ENCODE data around the gene SERPINB1.

Gene SERPINB1

GRCh38 chr6:2790588-2791449 lies 50.8 kb downstream of the SERPINB1 start:
- peak; percentile 13 for DNase-seq

GRCh38 chr6:2786269-2786668 lies 55.4 kb downstream of the SERPINB1 start:
- DNase-seq, result no peak

DNA sequence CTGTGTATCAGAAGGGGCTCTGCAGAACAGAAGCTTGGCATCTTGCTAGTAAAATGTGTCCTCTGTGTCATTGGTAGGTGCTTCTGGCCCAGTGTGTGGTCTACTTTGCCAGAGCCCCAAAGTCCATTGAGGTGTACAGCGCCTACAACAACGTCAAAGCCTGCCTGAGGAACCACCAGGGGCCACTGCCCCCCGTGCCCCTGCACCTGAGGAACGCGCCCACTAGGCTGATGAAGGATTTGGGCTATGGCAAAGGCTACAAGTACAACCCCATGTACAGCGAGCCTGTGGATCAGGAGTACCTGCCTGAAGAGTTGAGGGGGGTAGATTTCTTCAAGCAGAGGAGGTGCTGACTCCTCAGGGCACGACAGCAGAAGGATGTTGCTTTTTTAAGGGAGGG lies 56.7 kb downstream of the SERPINB1 start:
- no peak for DNase-seq

DNA sequence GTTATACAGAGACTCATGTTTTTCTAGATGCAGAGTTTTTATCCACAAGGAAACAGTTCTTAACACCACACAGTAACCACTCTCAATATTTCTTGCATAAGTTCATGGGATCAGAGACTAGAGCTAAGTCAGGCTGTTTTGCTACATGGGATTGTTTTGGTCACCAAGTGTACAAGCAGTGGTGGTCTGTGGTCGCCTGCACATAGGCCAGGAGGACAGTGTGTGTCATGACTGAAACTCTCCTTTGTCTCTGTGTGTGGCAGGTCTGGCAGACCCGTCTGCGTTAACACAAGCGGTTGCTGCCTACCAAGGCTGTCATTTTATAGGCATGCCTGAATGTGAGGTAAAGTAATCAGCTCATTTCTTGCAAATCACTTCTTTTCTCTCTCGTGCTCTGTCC lies 57.6 kb downstream of the SERPINB1 start:
- DNase-seq, result no peak

DNA sequence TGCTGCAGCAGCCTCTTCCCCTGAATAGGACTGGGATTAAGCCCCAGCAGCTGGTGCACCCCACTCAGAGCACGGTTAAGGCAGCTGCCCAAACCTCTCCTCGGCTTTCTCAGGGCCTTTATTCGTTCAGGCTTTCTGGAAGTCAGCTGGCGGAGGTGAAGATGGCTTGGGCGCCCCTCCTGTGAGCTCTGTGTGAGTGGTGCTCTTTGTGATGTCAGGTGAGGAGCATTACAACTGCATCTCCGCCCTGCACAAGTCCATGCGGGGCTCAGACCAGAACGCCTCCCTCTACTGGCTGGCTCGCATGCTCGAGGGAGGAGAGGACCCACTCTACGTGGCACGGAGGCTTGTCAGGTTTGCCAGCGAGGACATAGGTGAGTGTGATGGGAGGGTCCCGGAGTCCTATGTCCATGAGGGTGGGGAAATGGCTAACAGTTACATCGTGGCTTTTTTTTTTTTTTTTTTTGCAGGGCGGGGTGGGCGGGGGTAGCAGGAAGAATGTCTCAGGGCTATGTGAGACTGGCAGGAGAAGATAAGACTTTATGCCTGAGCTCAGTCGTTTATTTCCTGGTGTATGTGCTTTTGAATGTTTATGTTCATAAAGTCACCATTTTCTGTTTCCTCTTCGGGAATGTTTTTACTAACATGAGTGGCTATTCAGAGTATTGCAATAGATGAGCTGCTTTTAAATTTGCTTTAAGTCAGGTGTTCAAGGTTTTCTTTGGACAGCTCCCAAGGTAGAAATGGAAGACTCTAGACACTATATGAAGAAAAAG lies 58.3 kb downstream of the SERPINB1 start:
- DNase-seq, result no peak

GRCh38 chr6:2782825-2783187 lies 58.9 kb downstream of the SERPINB1 start:
- no peak for DNase-seq

DNA sequence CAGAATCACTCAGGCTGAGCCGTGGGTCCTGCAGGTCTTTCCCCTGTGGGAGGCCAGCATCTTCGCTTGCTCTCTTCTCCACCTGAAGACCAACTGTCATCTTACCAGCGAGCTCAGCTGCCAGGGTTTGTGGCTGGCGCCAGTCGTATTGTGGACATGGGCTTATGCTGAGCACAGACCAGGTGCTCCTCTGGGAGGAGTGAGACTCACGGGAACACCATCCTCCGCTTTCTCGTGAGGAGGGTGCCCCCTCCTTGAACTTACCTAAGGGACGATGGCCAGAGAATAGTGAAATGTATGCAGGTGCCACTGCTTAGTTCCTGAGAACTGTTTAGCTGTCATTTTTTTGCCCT lies 59.3 kb downstream of the SERPINB1 start:
- DNase-seq, result no peak
